ENCODE results near the gene ATL1.

ATL1 gene

GRCh38 chr14:50603565-50603964 lies 43.6 kb downstream of the ATL1 start:
- no peaks in the 10 kb centered on the region for H3K9me3 ChIP-seq (ENCODE audit: control insufficient read depth, insufficient read depth, low read depth, low read length)
- ChIA-PET POLR2A (no interaction called here), CTCF (interaction anchor here (0.5 to 0.8 kb wide), 2 partner anchors 16 to 738 kb away, joined by 3 read pairs; no protein-coding TSS in a partner anchor)
- H3K27ac ChIP-seq (ENCODE audit: extremely low read depth, low read depth, low read length) = no peak overlapping the region
- peaks cover 6% of the 10 kb centered on the region for H3K4me1 ChIP-seq (ENCODE audit: control insufficient read depth, insufficient read depth, low read length)
- H3K4me3 ChIP-seq (ENCODE audit: low read depth, low read length) = no peak overlapping the region
- no peaks in the 10 kb centered on the region for H3K36me3 ChIP-seq (ENCODE audit: control insufficient read depth in 2 of 2, insufficient read depth in 1 of 2, low read length in 2 of 2)
- TF ChIP-seq ZNF132 (tag by site-specific recombination; IDR thresholded peaks at IDR 0.05; ENCODE audit: borderline replicate concordance) = no peak
- no peak for TF ChIP-seq ZNF175 (tag by site-specific recombination; IDR thresholded peaks at IDR 0.05)
- TF ChIP-seq GLI4 (tag by site-specific recombination; IDR thresholded peaks at IDR 0.05) = no peak
- no peak for TF ChIP-seq ZNF544 (tag by site-specific recombination; IDR thresholded peaks at IDR 0.05)
- TF ChIP-seq ZSCAN5A (tag by site-specific recombination; IDR thresholded peaks at IDR 0.05) = no peak
- no peak for TF ChIP-seq ZNF174 (tag by site-specific recombination; IDR thresholded peaks at IDR 0.05)
- TF ChIP-seq ZNF791 (tag by site-specific recombination; IDR thresholded peaks at IDR 0.05) = no peak
- no peak for TF ChIP-seq OVOL3 (tag by site-specific recombination; IDR thresholded peaks at IDR 0.05)
- TF ChIP-seq, protein P1, sequence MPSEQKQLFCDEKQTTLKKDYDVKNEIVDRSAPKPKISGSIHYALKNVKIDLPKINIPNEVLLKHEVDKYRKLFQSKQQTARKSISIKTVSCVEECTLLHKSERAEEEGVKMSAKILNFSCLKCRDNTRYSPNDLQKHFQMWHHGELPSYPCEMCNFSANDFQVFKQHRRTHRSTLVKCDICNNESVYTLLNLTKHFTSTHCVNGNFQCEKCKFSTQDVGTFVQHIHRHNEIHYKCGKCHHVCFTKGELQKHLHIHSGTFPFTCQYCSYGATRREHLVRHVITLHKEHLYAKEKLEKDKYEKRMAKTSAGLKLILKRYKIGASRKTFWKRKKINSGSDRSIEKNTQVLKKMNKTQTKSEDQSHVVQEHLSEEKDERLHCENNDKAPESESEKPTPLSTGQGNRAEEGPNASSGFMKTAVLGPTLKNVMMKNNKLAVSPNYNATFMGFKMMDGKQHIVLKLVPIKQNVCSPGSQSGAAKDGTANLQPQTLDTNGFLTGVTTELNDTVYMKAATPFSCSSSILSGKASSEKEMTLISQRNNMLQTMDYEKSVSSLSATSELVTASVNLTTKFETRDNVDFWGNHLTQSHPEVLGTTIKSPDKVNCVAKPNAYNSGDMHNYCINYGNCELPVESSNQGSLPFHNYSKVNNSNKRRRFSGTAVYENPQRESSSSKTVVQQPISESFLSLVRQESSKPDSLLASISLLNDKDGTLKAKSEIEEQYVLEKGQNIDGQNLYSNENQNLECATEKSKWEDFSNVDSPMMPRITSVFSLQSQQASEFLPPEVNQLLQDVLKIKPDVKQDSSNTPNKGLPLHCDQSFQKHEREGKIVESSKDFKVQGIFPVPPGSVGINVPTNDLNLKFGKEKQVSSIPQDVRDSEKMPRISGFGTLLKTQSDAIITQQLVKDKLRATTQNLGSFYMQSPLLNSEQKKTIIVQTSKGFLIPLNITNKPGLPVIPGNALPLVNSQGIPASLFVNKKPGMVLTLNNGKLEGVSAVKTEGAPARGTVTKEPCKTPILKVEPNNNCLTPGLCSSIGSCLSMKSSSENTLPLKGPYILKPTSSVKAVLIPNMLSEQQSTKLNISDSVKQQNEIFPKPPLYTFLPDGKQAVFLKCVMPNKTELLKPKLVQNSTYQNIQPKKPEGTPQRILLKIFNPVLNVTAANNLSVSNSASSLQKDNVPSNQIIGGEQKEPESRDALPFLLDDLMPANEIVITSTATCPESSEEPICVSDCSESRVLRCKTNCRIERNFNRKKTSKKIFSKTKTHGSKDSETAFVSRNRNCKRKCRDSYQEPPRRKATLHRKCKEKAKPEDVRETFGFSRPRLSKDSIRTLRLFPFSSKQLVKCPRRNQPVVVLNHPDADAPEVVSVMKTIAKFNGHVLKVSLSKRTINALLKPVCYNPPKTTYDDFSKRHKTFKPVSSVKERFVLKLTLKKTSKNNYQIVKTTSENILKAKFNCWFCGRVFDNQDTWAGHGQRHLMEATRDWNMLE (tag by site-specific recombination; conservative IDR thresholded peaks at IDR 0.05; ENCODE audit: low read depth) = no peak
- no peak for TF ChIP-seq ZNF184 (tag by site-specific recombination; IDR thresholded peaks at IDR 0.05)
- TF ChIP-seq ZNF292 (tag by site-specific recombination; IDR thresholded peaks at IDR 0.05; ENCODE audit: borderline replicate concordance, low read depth) = no peak
- no peak for TF ChIP-seq SP7 (tag by site-specific recombination; IDR thresholded peaks at IDR 0.05)
- TF ChIP-seq ZNF423 (tag by site-specific recombination; IDR thresholded peaks at IDR 0.05) = no peak
- TF ChIP-seq, protein P2, sequence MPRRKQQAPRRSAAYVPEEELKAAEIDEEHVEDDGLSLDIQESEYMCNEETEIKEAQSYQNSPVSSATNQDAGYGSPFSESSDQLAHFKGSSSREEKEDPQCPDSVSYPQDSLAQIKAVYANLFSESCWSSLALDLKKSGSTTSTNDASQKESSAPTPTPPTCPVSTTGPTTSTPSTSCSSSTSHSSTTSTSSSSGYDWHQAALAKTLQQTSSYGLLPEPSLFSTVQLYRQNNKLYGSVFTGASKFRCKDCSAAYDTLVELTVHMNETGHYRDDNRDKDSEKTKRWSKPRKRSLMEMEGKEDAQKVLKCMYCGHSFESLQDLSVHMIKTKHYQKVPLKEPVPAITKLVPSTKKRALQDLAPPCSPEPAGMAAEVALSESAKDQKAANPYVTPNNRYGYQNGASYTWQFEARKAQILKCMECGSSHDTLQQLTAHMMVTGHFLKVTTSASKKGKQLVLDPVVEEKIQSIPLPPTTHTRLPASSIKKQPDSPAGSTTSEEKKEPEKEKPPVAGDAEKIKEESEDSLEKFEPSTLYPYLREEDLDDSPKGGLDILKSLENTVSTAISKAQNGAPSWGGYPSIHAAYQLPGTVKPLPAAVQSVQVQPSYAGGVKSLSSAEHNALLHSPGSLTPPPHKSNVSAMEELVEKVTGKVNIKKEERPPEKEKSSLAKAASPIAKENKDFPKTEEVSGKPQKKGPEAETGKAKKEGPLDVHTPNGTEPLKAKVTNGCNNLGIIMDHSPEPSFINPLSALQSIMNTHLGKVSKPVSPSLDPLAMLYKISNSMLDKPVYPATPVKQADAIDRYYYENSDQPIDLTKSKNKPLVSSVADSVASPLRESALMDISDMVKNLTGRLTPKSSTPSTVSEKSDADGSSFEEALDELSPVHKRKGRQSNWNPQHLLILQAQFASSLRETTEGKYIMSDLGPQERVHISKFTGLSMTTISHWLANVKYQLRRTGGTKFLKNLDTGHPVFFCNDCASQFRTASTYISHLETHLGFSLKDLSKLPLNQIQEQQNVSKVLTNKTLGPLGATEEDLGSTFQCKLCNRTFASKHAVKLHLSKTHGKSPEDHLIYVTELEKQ (tag by site-specific recombination; IDR thresholded peaks at IDR 0.05; ENCODE audit: borderline replicate concordance) = no peak

DNA sequence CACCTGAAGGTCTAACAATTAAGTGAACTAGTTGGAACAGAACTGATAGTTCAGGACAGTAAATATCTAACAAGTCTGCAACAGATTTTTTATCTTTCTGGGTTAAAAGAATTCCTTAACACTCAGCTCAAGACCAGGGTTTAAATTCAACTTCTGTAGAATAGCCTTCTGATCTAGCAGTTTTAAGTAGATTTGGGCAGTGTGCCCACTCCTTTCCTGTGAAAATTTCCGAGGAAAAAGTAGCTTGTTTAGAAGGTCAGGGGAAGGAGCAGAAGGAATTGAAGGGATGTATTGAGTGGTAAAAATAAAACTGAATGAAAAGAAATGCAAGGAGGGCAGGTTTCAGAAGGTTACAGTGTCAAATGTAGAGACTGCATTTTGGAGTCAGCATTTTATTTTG lies 45.8 kb downstream of the ATL1 start:
- H3K4me1 ChIP-seq (ENCODE audit: control insufficient read depth, insufficient read depth, low read length) = peaks cover under 1% of the 10 kb centered on the region
- H3K27ac ChIP-seq (ENCODE audit: extremely low read depth, low read depth, low read length) = no peak overlapping the region
- no peaks in the 10 kb centered on the region for H3K36me3 ChIP-seq (ENCODE audit: control insufficient read depth in 2 of 2, insufficient read depth in 1 of 2, low read length in 2 of 2)
- CTCF ChIA-PET = interaction anchor here (0.7 to 1.7 kb wide), 5 partner anchors 12 to 174 kb away, joined by 3 to 7 read pairs (median 5); no protein-coding TSS in a partner anchor
- no peak overlapping the region for H3K4me3 ChIP-seq (ENCODE audit: low read depth, low read length)
- POLR2A ChIA-PET = no interaction called here
- H3K9me3 ChIP-seq (ENCODE audit: control insufficient read depth, insufficient read depth, low read depth, low read length) = no peaks in the 10 kb centered on the region
- TF ChIP-seq ZNF677 (tag by site-specific recombination; IDR thresholded peaks at IDR 0.05) (no peak), ZNF701 (tag by site-specific recombination; IDR thresholded peaks at IDR 0.05) (no peak), BCL6B (tag by site-specific recombination; IDR thresholded peaks at IDR 0.05) (no peak), KLF9 (tag by site-specific recombination; IDR thresholded peaks at IDR 0.05; ENCODE audit: low read depth) (no peak), ZNF658 (tag by site-specific recombination; IDR thresholded peaks at IDR 0.05) (no peak), SP7 (tag by site-specific recombination; IDR thresholded peaks at IDR 0.05) (no peak)
- TF ChIP-seq, protein P1 (tag by site-specific recombination; conservative IDR thresholded peaks at IDR 0.05; ENCODE audit: low read depth) = no peak

Data from HEK293 (cell line).